Dermis microvascular lymphatic vessel endothelial cell (primary cell): Measurements from ENCODE around the gene SYNDIG1L. TPM values are rescaled to one million over a fixed set of nuclear protein-coding genes. Genes with fewer than 3 reads are reported as not detected.

Experiments
- DNase-seq, 2 donors: peaks; one replicate each; pipeline versions ENCODE4 v3.0.0 to v3.0.0-alpha.2; 2010; ENCODE audit warnings: low read depth in 2 of 2
- total RNA-seq: library from RNA; depleted of rRNA; stranded (reverse); fragments of >200 nt; gene quantifications from 2 replicates; pipeline ENCODE4 v1.2.1, GENCODE V29; 2014

The SYNDIG1L gene
- total RNA-seq, 1 donor from 2014 or later, result not detected

DNA sequence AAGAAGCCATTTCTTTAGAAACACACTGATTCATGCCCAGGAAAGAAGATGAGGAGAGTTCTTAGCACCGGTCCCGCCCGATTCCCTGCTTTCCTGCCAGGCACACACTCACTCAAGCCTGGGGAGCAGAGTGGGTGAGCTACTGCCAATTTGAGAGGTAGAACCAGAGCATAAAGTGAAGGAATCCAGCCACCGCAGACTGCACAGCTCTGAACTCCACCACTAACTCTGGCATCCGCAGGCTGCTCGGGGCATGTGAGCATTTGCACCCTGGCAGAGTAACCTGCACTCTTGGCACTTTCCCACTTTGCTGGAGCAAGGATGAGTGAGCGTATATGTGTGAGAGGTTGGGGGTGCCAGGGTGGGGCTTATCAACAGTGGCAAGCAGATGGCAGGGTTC, 4.0 kb upstream of the SYNDIG1L start:
- no peak for DNase-seq

DNA sequence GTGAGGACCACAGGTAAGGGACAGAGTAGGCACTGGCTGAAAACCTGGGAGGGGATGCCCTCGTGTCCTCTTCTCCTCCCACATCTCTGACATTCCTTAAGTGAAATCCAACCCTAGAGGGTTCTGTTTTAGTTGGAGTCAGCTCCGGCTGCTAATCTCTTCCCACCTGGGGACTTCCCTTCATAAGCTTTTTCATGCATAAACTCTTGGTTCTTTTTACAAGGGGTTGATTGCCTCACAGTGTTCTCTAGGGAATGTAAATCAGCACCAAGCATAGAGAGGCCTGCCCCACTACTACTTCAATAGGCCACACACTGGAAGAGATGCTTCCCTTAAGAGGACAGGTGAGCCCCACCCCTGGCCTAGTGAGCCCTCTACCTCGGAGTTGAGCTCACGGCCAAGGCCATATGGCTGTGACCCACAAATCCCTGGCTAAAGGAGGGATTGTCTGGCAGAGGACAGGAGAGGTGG, 3.2 kb upstream of the SYNDIG1L start:
- DNase-seq, result no peak

DNA sequence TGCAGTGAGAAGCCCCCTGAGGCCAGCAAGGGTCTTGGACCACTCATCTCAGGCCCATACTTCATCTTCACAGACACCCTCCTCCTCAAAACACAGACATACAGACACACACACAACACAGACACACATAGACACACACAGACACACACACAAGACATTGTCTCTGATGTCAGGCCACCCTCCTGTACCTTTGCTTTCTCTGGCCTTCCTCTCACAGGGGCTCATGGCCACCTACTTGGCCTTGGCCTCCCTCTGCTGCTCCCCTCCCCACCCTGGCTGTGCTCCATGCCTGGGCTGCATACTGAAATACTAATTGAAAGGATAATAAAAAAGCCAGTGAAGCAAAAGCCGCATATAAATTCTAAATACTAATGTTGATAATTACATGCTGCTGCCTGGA, 1.6 kb upstream of the SYNDIG1L start:
- DNase-seq, result no peak

DNA sequence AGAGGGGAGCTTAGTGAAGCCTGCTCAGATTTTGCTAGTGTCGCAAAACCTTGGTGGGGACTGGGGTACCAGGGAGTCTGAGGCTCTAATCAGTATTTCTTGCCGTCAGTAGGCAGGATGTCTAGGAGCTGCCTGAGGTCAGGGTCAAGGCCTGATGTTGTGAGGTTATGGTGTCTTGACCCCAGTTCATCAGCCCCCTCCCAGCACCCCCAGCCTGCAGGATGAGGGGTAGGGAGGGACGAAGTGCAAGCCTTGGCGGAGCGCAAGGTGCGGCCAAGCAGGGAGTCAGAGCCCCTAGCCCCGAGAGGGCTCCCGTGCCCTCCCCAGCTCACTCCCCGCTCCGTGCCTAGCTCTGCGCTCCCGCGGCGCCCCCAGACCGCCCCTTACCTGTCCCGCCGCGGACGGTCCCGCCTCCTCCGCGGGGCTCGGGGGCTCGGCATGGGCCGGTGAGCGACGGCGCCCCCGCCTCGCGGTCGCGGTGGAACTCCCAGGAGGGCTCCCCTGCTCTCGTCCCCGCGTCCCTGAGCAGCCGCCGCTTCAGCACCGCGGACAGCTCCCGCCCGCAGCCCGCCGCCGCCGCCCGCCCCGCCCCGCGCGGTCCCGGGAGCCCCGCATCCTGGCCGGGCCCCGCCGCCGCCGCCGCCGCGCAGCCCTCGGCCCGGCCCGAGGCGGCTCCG, 347 bp downstream of the SYNDIG1L start:
- peak in 1 of 2 donors; percentile 26 for DNase-seq

DNA sequence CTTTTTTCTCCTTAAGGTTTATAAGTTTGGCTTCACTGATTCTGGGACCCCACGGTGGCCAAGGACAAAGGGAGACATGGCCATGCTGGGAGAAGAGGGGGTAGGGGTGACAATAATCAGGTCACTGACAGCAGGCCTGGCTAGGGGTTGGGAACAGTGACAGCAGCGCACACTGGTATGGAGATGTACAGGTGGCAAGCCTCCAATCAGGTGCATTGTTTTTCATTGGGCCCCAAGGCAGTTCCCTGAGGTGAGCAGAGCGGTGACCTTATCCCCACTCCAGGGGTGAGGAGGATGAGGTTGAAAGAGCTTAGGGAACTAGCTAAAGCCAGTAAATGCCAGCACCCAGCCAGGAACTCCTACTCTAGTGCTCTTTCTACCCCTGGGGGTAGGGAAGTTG, 1.4 kb downstream of the SYNDIG1L start:
- no peak for DNase-seq

DNA sequence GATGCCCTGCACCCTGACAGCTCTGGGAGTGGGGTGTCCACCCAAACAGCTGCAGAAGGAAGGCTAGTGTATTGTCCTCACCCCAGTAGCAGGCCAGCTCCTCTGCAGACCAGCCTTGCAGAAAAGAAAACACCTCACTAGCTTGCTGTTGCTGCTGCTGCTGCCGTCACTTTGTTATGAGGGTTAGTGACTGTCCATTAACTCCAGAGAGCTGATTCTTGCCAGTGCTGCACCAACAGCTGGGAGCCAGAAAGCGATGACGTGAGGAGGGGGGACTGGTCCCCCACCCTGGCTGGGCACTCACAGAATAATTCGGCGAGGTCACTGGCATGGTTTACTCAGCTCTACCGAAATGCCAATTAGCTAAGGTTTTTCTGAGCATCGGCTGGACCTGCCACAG, 2.8 kb downstream of the SYNDIG1L start:
- no peak for DNase-seq

GRCh38 chr14:74421981-74422380, 4.0 kb downstream of the SYNDIG1L start:
- DNase-seq, result no peak

DNA sequence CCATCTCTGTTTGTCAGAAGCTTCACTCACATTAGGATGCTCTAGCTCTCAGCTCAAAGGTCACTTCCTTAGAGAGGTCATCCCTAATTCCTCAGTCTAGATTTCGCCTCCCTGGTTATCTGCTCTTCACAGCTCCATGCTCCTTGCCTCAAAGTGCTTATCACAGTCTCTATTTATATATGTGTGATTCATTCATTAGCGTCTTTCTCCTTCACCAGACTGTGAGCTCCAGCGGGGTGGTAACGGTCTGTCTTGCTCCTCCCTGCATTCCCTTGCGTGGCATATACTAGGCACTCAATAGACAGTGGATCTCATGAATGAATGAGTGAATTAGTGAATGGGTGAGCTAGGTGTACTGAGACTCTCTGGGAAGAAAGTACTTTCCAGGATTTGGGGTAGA, 6.9 kb downstream of the SYNDIG1L start:
- DNase-seq, result no peak

DNA sequence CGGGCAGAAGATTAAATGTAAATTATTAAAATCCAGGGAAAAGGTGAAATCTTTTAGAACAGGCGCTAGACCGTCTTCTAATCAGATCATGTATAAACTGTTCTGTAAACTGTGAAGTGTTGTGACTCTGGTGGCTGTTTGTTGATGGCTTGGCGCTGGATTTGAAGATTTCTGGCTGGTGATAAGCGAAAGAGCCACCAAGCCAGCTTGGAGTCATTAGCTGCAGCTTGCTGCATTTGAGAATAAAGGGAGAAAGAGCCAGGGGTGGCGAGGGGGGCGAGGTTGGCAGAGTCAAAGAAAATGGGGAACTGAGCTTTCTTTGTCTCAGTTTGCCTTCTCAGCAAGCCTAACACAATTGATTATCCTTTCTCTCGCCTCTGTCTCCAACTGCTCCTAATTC, 8.0 kb downstream of the SYNDIG1L start:
- no peak for DNase-seq

GRCh38 chr14:74417611-74418010, 8.4 kb downstream of the SYNDIG1L start:
- no peak for DNase-seq

DNA sequence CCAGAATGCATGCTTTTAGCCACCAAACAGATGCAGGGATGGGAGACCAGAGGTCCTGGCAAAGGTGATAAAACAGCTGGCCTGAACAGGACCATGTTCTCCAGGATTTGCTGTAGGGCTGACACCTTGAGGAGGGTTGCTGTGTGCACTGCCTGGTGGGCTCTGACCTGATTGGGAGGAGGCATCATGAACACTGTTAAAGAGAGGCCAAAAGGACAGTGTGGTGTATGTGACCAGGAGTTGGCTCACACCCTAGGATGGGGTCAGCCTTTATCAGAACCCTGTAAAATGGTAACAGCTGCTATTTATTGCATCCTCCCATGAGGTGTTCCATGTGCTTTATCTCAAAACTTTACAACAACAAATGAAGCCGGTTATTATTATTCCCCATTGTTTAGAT, 8.8 kb downstream of the SYNDIG1L start:
- DNase-seq, result no peak

DNA sequence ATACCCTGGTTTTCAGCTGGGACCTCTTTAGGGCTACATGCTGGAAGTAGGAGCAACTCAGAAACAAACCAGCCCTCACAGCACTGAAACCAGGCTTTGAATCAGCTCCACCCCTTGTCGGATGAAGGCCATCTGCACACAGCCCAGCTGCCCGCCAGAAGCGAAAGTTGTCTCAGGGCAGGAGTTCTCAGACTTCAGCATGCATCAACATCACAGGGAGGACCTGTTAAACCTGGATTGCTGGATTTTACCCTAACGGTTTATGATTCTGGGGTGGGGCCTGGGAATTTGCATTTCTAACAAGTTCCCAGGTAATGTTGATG, 10.9 kb downstream of the SYNDIG1L start:
- DNase-seq, result no peak

GRCh38 chr14:74414403-74415114, 11.5 kb downstream of the SYNDIG1L start:
- no peak for DNase-seq

DNA sequence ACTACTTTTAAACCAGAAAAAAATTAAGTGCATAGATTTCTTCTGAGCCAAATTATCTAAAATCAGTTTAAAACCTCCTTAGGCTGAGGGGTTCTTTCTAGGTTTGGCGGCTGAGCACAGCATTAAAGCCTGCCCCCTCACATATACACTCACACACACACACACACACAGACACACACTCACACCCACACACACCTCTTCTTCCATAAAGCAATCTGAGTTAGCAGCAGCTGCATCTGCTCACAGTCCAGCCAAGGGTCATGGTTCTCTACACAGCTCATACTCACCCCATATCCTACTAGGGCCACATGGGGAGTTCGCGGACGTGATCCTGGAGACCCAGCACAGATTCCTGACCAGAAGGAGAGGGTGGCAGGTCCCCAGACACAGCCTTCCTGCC, 12.4 kb downstream of the SYNDIG1L start:
- no peak for DNase-seq

- no peak for DNase-seq
Observed at GRCh38 chr14:74412753-74413152, 13.3 kb downstream of the SYNDIG1L start.

- DNase-seq, result no peak
Observed at GRCh38 chr14:74411671-74412070, 14.3 kb downstream of the SYNDIG1L start.

GRCh38 chr14:74409441-74409840, 16.6 kb downstream of the SYNDIG1L start:
- DNase-seq, result no peak

DNA sequence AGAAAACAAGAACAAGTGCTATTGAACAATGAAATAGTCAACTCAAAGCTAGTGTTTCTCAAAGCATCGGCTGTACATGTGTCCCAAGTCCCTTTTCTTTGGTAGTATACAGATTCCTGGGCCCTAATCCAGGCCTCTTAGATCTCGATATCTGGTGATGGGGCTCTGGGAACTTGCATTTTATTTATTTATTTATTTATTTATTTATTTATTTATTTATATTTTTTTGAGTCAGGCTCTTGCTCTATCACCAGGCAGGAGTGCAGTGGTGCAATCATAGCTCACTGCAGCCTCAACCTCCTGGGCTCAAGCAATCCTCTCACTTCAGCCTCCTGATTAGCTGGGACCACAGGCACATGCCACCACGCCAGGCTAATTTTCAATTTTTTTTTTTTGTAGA, 17.1 kb downstream of the SYNDIG1L start:
- no peak for DNase-seq

DNA sequence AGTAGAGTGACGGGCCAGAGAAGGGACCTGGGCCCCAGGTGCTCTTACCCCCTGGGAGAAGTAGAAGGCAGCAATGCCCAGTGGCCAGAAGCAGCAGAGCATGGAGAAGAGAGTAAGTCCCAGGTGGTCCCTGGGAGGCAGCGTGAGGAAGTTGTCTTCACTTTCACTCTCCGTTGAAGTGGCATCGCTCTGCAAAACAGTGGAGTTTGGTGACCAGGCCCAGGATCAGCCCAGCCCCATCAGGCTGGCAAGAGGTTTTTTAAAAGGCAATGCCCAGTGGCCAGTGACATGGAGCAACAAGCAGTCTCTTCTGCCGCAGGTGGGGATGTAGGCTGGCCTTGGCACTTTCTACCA, 18.2 kb downstream of the SYNDIG1L start:
- DNase-seq, result no peak

DNA sequence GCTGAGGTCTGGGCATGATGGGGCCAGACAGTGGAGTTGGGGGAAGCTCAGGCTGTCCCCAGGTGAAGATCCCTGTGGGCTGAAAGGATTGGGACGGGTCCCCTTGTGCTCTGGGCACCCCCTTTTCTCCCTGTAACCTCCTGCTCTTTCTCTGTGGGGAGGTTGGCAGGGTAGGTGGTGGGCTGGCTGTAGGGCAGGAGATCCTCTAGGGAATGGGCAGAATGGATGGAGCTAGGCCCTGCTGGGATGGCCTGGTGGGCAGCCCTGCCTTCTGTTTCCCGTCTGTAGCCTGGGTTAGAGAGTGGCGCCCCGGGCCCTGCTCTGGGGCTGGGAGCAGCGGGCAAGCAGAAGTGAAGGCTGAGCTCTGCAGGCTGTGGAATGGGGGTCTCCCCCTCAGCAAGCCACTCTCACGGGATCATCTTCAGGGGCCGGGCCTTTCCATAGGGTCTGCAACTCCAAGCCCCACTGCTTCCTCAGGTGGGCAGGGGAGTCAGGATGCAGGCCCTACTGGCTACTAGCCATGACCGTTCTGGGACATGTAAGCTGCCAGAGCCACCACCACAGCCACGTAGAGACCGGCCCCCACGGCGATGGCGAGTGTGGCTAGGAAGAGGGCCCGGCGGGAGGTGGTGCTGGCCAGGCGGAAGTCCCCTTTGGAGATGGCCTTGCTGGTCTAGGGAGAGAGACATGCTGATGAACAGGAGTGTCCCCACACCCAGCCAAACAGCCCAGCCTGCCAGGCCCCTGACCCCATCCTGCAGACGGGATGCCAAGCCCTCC, 18.8 kb downstream of the SYNDIG1L start:
- DNase-seq, result no peak

GRCh38 chr14:74405663-74406062, 20.3 kb downstream of the SYNDIG1L start:
- no peak for DNase-seq

- DNase-seq, result no peak
Observed at GRCh38 chr14:74404435-74404834, 21.6 kb downstream of the SYNDIG1L start.
